NCI-H460 (cell line): ENCODE data around the gene ABCB11. TPM values are rescaled to one million over a fixed set of nuclear protein-coding genes. Genes with fewer than 3 reads are reported as not detected.
"Not testable (repeated sequence)": the region's sequence is repeated elsewhere in the genome, so short reads cannot be mapped to it uniquely, and the experiment has no call there.

Source experiments
- DNase-seq: peaks from one replicate; pipeline ENCODE4 v3.0.0-alpha.2; 2016; ENCODE audit warnings: low read depth; ENCODE audit errors: extremely low read depth
- total RNA-seq: library from RNA; depleted of rRNA; stranded (reverse); fragments of >200 nt; shearing (Covaris generic); gene quantifications from 2 replicates; pipeline ENCODE4 v1.2.3, GENCODE V29; 2014; rRNA removed

Gene ABCB11
- total RNA-seq, 1 experiment from 2014 or later = not detected

DNA sequence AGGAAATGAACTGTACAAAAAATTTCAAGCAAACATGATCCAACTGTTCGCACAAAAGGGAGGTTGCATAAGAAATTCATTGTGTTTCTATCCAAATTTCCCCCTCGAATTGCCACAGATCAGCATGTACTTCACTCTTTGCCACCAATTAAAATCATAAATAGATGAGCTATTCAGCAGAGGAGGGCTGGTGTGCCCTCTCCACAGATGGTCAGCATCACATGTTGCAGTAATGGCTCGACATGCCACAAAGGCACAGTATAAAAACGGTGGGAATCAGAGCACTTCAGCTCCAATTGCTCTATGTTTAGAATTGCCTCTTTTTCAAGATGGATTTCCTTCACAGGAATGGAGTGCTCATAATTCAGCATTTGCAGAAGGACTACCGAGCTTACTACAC, 130.1 kb downstream of the ABCB11 start, which contains the start of gene G6PC2:
TSS of gene G6PC2 (plus strand) at position 289 of the 400 bp plus-strand sequence. CDS start at position 330, 41 bp downstream.
- DNase-seq = no peak

DNA sequence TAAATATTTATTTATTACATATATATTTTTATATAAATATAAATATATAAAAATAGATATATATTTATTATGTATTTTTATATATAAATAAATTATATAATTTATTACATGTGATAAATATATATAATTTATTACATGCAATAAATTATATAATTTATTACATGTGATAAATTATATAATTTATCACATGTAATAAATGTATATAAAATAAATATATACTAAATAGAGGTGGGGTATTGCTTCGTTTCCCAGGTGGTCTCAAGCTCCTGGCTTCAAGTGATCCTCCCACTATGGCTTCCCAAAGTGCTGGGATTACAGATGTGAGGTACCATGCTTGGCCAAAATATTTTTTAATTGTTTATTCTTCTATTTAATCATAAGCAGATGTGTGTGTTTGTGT, 133.7 kb downstream of the ABCB11 start:
- no peak for DNase-seq

DNA sequence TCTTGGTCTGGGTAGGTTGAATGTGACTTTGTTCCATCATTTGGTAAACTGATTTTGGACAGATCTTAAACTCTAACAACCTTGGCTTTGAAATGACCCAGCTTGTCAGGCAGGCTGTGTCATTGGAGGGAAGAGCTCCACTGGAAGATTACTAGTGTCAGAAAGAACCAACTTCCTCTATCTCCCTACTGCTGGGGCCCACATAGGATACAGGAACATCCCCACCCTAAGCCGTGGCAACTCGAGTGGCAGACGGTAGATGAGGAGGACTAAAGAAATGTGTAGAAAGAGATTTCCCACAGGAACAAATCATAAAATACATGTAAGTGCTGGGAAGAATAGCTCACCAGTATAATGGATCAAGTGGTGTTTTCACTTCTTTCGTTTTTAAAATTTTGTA, 134.3 kb downstream of the ABCB11 start:
- no peak for DNase-seq

GRCh38 chr2:168895771-168896170, 135.4 kb downstream of the ABCB11 start:
- DNase-seq = no peak

- DNase-seq = no peak
Measured at GRCh38 chr2:168894720-168895119, 136.4 kb downstream of the ABCB11 start.

GRCh38 chr2:168894101-168894500, 137.0 kb downstream of the ABCB11 start:
- no peak for DNase-seq

DNA sequence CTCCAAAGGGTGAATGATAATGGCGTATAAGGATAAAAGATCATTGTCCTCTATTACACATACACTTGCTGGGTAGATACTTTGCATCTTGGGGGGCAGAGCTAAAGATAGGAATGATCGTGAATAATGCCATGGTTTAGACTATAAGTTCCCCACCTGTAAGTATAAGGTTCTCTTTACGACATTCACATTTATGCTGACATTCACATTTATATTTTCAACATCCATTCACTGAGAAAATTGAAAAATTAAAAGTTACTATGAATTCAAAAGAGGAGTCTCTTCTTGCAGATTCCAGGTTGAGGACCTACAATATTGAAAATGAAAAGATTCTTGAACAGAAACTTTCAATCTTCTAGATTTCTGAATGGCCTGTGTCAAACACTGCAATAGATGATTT, 138.8 kb downstream of the ABCB11 start:
- no peak for DNase-seq

DNA sequence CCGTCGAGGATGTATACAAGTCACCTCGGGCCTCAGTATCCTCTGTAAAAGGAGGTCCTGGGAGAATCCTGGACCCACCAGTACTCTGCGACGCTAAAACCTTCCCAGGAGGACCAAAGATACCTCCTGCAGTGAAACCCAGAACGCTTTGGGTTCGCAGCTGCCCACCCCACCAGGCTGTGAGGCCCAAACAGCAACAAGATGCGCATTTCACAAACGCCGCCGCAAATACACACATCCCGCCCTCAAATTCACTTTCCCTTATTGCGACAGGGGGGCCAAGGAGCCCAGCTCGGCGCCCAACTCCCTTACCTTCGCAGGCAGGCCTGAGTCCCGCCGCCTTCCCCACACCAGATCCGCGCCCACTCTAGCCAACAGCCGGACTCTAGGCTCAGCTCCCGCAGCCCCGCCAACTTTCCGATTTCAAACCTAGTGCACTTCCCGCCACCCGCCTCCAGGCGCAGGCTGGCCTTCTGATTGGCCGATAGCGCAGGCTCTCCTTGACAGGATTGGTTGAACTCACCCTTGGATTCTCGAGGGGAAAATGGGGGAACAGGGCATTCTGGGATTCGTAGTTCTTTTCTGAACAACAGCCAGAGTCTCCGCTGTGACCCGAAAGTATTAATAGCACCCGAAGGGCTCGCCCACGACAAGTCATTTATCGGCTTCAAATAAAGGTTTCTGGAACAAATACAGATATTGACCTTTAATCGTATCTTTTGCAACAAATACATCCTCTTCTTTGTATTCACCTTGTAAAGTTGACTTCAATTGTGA, 140.9 kb downstream of the ABCB11 start, which contains the start of gene SPC25:
TSS of gene SPC25 (minus strand) at position 425 of the 777 bp plus-strand sequence. CDS start 911 bp downstream, outside the sequence.
- peak; percentile 94 for DNase-seq

DNA sequence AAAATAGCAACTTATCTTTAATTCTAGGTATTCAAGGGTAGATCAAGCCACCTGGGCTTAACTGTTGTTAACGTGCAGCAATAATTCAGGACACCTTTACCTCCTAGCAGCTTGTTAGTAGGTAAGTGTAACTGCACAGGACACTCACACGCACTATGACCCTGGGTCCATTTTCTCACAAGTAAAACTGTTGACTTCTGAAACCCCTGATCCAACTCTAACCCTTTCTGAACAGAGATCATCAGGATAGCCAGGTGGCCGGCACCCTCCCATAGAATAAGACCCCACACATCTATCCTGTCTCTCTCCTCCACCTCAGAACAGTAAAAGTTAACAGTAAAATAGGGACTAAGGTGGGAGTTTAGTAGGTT, 141.5 kb downstream of the ABCB11 start:
- no peak for DNase-seq

DNA sequence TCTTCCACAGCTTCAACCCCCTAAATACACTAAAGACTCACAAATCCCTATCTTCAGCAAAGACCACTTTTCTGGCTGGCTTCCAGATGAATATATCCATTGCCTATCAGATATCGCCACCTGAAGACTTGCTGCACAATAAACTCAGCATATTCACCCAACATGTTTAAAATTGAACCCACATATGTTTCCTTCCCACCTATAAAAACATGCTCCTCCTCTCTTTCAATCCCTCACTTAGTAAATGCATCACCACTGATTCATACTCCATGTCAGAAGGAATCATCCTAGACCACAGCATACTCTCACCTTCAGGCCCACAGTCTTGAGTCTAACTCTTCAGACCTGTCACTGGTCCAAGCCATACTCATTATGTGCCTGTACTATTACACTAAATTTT, 146.1 kb downstream of the ABCB11 start:
- no peak for DNase-seq

DNA sequence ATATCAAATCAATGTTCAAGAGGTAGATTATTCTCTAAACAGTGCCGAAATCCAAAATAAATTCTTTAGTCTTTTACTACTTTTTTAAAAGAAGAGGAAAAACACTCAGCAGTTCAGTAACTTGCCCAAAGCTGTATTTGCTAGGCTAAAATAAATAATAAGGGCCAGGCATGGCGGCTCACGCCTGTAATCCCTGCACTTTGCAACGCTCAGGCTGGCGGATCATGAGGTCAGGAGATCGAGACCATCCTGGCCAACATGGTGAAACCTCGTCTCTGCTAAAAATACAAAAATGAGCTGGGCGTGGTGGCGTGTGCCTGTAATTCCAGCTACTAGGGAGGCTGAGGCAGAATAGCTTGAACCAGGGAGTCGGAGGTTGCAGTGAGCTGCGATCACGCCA, 149.0 kb downstream of the ABCB11 start:
- DNase-seq = not testable (repeated sequence)

DNA sequence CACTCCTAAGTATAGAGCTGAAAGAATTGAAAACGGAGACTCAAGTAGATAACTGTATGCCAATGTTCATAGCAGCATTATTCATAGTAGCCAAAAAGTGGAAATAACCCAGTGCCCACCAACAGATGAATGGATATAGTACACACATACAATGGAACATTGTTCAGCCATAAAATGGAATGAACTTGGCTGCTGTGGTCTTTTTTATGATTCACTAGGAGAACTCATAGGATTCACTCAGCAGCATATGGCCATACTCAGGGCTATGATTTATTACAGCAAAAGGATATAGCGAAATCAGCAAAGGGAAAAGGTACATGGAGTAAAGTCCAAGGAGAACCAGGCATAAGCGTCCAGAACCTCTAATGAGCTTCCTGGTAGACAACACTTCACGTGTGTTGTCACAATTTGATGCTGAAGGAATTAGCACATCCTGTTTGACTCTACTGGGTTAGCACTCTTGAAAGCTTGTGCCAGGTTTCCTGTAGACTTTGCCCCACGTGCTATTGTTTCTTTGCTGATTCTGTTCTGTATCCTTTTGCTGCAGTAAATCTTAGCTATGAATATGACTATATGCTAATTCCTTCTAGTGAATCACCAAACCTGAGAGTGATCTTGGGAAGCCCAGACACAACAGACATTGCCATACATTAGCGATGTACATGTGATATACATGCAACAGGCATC, 156.6 kb downstream of the ABCB11 start:
- no peak for DNase-seq

DNA sequence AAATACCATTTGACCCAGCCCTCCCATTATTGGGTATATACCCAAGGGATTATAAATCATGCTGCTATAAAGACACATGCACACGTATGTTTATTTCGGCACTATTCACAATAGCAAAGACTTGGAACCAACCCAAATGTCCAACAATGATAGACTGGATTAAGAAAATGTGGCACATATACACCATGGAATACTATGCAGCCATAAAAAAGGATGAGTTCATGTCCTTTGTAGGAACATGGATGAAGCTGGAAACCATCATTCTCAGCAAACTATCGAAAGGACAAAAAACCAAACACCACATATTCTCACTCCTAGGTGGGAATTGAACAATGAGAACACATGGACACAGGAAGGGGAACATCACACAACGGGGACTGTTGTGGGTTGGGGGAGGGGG, 160.3 kb downstream of the ABCB11 start:
- not testable (repeated sequence) for DNase-seq

Other genes starting within 250 kb of the ABCB11 start
- gene NOSTRIN, start 228.7 kb downstream of the ABCB11 start, total RNA-seq = 10.0 and 11.1 TPM in 2 replicates
- 10.8 and 12.7 TPM in 2 replicates for gene SPC25, start 140.9 kb downstream of the ABCB11 start, total RNA-seq
- gene G6PC2, start 130.0 kb downstream of the ABCB11 start, total RNA-seq = not detected in 2 replicates
- not detected in 2 replicates for gene DHRS9, start 38.2 kb upstream of the ABCB11 start, total RNA-seq